Lower leg skin (tissue), 4 donors: ENCODE results near the gene ACOXL. TPM values are rescaled to one million over a fixed set of nuclear protein-coding genes. Genes with fewer than 3 reads are reported as not detected.

Source experiments
- DNase-seq, 2 donors: peaks; one replicate each; pipeline ENCODE4 v3.0.0-alpha.2; 2019; ENCODE audit warnings: low spot score in 2 of 2
- H3K4me3 ChIP-seq: fragments of 200-600 bp; sonication (generic); 2 replicates; pipeline ENCODE4 v1.5.1; 2017; ENCODE audit warnings: mild to moderate bottlenecking, low read depth; ENCODE audit not compliant: poor library complexity, severe bottlenecking
- POLR2A ChIP-seq, 2 donors: fragments of 450-650 bp; IDR thresholded peaks; one replicate each; pipeline ENCODE4 v1.6.1; 2016 to 2017; ENCODE audit warnings: antibody characterized with exemption in 2 of 2, mild to moderate bottlenecking in 1 of 2, moderate library complexity in 1 of 2
- WGBS, 2 donors: methylation state at CpG; one replicate each; pipeline ENCODE4 v1.1.5; 2018; 5-methylcytosine and 5-hydroxymethylcytosine counted together
- intact Hi-C: fragments of 100-400 bp; cut with DNase I; formaldehyde crosslinking; loops from one replicate; pipeline ENCODE4 v1.15.0; 2023; ENCODE audit warnings: low total_unique reads
- total RNA-seq, 4 donors: library from RNA; depleted of rRNA; stranded (reverse); fragments of >200 nt; gene quantifications; one replicate each; pipeline ENCODE4 v1.1.0, GENCODE V29; 2016
- TF ChIP-seq, protein P1 (sequence below), 3 donors: fragments of 450-650 bp; IDR thresholded peaks; one replicate each; pipeline ENCODE4 v1.5.1; 2016; ENCODE audit warnings: antibody characterized with exemption in 3 of 3, mild to moderate bottlenecking in 3 of 3, moderate library complexity in 2 of 3

ACOXL gene
- total RNA-seq, 4 donors from 2014 or later: not detected

DNA sequence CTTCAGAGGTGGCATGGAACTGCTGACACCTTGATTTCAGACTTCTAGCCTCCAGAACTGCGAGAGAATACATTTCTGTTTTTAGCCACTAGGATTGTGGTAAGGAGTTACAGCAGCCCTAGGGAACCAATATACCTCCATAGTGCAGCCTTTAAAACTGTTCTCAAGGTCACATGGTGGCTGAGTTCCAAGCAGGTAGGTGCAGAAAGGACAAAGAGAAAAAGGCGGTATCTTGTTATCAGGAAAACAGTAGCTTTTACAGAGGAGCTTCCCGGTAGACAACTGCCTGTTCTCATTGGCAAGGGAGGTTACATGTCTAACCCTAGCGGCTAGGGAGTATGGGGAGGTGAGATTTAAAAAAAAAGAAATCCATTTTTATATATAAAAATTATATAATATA is 292.1 kb downstream of the ACOXL start:
- TF ChIP-seq, protein P1, sequence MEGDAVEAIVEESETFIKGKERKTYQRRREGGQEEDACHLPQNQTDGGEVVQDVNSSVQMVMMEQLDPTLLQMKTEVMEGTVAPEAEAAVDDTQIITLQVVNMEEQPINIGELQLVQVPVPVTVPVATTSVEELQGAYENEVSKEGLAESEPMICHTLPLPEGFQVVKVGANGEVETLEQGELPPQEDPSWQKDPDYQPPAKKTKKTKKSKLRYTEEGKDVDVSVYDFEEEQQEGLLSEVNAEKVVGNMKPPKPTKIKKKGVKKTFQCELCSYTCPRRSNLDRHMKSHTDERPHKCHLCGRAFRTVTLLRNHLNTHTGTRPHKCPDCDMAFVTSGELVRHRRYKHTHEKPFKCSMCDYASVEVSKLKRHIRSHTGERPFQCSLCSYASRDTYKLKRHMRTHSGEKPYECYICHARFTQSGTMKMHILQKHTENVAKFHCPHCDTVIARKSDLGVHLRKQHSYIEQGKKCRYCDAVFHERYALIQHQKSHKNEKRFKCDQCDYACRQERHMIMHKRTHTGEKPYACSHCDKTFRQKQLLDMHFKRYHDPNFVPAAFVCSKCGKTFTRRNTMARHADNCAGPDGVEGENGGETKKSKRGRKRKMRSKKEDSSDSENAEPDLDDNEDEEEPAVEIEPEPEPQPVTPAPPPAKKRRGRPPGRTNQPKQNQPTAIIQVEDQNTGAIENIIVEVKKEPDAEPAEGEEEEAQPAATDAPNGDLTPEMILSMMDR (IDR thresholded peaks at IDR 0.05): no peak
- TF ChIP-seq POLR2A (IDR thresholded peaks at IDR 0.05): no peak
- intact Hi-C loops: no loop called here
- 86 to 91% methylated on average over 4 of the region's 4 CpGs for WGBS, 2 donors

DNA sequence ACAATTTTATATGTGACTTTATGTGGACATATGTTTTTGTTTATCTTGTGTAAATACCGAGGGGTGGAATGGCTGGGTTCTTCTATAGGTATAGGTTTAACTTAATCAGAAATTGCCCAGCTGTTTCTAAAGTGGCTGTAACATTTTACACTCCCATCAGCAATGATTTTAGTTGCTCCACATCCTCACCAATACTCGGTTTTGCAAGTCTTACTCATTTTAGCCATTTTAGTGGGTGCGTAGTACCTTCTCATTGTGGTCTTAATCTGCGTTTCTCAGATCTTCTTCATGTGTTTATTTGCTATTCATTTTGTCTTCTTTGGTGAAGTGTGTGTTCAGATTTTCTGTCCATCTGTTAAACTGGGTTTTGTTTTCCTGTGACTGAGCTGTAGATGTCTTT is 292.9 kb downstream of the ACOXL start:
- no peak for DNase-seq
- TF ChIP-seq, protein P1 (IDR thresholded peaks at IDR 0.05): no peak
- TF ChIP-seq POLR2A (IDR thresholded peaks at IDR 0.05): no peak
- WGBS, 2 donors: 69 to 72% methylated on average over 4 of the region's 4 CpGs
- H3K4me3 ChIP-seq: no peak overlapping the region
- intact Hi-C loops: no loop called here

More for the DNA sequence above, 292.1 kb downstream of the ACOXL start:
- H3K4me3 ChIP-seq: no peak overlapping the region
- DNase-seq: no peak

DNA sequence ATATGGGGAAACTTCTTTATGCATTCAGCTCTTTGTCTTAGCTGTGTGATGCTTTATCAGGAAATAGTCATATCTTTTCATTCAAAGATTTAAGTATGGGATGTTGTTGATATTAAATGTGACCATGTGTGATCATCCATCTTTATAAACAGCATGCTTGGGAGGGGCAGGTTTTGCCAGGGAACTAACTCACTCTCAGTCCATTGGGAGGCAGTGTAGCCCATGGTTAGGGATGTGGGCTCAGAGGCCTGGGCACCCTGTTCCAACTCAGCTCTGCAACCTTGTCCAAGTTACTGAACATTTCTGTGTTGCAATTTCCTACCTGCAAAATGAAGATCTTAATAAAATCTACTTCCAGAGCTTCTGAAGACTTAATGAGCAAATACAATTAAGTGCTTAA is 296.3 kb downstream of the ACOXL start:
- intact Hi-C loops: no loop called here
- TF ChIP-seq, protein P1 (IDR thresholded peaks at IDR 0.05): no peak
- no peak for TF ChIP-seq POLR2A (IDR thresholded peaks at IDR 0.05)
- no peak overlapping the region for H3K4me3 ChIP-seq
- DNase-seq: no peak

DNA sequence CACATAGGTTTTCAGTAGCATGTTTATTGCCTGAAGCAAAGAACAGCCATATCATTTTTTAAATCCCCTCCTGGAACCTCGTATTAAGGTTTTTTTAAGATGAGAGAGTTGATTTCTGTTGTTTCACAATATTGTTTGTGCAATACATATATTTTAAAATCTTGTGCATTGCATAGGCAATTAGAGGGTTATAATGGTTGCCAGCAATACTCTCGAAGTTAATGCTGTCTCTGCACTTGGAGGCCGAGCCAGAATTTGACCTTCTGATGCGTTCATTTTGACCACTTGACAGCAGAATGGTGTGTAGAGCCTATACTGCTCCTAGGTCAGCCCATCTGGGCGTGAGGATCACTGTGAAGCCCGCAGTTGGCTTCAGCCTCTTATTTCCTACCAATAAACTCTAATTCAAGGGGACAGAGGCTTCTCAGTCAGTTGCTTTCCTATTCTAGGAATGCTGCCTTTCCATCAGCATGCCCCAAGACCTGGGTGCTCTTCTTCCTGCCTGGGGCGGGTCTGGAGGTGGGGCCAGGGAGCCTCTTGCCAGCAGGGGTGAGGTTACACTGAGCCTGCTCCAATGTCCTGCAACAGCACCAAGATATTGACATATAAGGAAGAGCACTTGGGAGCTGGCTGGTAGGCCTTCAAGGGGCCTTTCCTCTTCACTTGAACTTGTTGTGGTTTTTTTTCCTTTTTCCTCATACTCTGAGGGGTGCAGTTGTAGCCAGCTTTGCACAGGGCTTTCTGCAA is 297.0 kb downstream of the ACOXL start:
- no peak overlapping the region for H3K4me3 ChIP-seq
- no peak for TF ChIP-seq POLR2A (IDR thresholded peaks at IDR 0.05)
- TF ChIP-seq, protein P1 (IDR thresholded peaks at IDR 0.05): no peak
- 67% methylated on average over 7 of the region's 7 CpGs for WGBS, 2 donors
- no peak for DNase-seq
- intact Hi-C loops: no loop called here

DNA sequence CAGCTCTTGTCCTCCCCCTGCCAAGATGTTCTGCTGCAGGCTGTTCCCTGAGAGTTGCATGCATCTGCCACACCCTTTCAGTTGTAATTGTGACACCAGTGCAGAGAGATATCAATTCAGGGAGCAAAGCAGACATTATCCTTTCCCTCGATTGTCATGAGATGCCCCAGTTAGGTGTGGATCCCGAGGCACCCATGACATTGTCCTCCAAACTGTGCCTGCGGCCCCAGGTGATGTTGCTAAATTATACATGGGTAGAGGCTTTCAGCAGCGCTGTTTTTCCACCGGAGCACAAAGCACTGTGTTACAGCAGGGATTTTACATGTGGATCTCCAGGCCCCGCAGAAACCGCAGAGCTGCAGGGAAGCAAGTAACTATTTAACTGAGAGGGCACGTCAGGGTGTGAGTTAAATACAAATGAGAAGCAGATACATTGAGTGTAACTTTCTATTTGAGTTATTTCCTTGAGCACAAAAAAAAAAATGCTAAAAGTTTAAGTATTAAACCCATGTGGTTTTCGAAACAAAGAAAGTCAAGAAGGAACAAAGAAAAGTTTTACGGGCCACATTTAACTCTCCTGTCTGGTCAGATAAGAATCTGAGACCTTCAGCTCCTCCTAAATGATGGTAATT is 298.0 kb downstream of the ACOXL start:
- TF ChIP-seq, protein P1 (IDR thresholded peaks at IDR 0.05): no peak
- no peak for TF ChIP-seq POLR2A (IDR thresholded peaks at IDR 0.05)
- WGBS, 2 donors: 32 to 36% methylated on average over 10 of the region's 10 CpGs
- DNase-seq: no peak
- intact Hi-C loops: no loop called here
- no peak overlapping the region for H3K4me3 ChIP-seq
